Parathyroid adenoma (tissue), 2 donors: ENCODE results near the gene CHI3L2.
A peak's percentile ranks its signal among the peaks of the same experiment; 100 is the strongest.

Experiments
- H2AFZ ChIP-seq: fragments of 300-600 bp; sonication (generic); one replicate; pipeline ENCODE4 v1.7.0; 2017; ENCODE audit warnings: antibody characterized with exemption, mild to moderate bottlenecking
- H3K27ac ChIP-seq: fragments of 300-600 bp; sonication (generic); one replicate; pipeline ENCODE4 v1.7.0; 2017
- H3K27me3 ChIP-seq: fragments of 300-600 bp; sonication (generic); one replicate; pipeline ENCODE4 v1.7.0; 2017; ENCODE audit warnings: low read length; ENCODE audit not compliant: control insufficient read depth, insufficient read depth
- H3K36me3 ChIP-seq: fragments of 300-600 bp; sonication (generic); one replicate; pipeline ENCODE4 v1.7.0; 2017; ENCODE audit warnings: low read length; ENCODE audit not compliant: control insufficient read depth, insufficient read depth
- H3K4me1 ChIP-seq: fragments of 300-600 bp; sonication (generic); one replicate; pipeline ENCODE4 v1.7.0; 2017; ENCODE audit warnings: control low read depth
- H3K4me2 ChIP-seq: fragments of 300-600 bp; sonication (generic); one replicate; pipeline ENCODE4 v1.7.0; 2017; ENCODE audit warnings: low read length
- H3K4me3 ChIP-seq: fragments of 300-600 bp; sonication (generic); one replicate; pipeline ENCODE4 v1.7.0; 2017; ENCODE audit warnings: low read depth, low read length
- H3K79me2 ChIP-seq: fragments of 300-600 bp; sonication (generic); one replicate; pipeline ENCODE4 v1.7.0; 2017; ENCODE audit warnings: control low read depth
- H3K9ac ChIP-seq: fragments of 300-600 bp; sonication (generic); one replicate; pipeline ENCODE4 v1.7.0; 2017; ENCODE audit warnings: mild to moderate bottlenecking
- H3K9me3 ChIP-seq: fragments of 300-600 bp; sonication (generic); one replicate; pipeline ENCODE4 v1.7.0; 2017; ENCODE audit warnings: low read length; ENCODE audit not compliant: control insufficient read depth
- TF ChIP-seq, protein P1 (sequence below): fragments of 300-600 bp; sonication (generic); IDR thresholded peaks from one replicate; pipeline ENCODE4 v1.7.0; 2017; ENCODE audit warnings: antibody characterized with exemption, mild to moderate bottlenecking
- donor health status: primary hyperparathyroidism.

CHI3L2 gene

DNA sequence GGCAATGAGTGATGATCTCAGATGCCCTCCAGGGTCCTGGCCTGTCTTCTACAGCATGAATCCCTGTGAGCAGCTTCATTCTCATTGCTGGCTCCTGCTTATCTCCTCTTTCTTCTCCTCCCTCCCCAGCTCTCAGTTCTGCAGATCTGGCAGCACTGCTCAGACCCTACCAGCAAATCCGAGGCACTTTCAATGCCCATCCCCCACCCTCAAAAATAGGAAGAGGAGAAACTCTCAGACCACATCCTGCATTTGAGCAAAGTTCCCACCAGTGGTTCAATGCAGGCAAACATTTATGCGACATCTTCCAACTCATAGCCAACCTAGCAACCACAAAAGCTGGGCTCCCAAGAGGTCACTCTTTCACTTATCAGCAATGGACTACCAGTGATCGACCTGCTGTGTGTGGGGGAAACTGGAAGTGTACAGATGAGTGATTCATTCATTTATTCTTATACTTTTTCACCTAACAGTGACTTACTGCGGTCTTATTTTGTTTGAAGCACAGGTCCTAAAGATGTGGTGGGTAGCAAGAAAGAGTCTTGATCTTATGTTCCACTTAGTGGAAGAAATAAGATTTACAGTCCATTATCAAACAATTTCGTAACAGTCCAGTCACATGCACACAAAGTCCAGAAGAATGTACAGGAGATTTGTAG is 5.8 kb upstream of the CHI3L2 start:
- H3K27me3 ChIP-seq = no peaks in the 10 kb centered on the region
- H3K9ac ChIP-seq = no peak overlapping the region
- no peak overlapping the region for H3K4me3 ChIP-seq
- H3K27ac ChIP-seq = no peak overlapping the region
- H3K9me3 ChIP-seq = no peaks in the 10 kb centered on the region
- H3K79me2 ChIP-seq = no peaks in the 10 kb centered on the region
- H3K36me3 ChIP-seq = no peaks in the 10 kb centered on the region
- H2AFZ ChIP-seq = no peak overlapping the region
- H3K4me1 ChIP-seq = peaks cover 23% of the 10 kb centered on the region
- H3K4me2 ChIP-seq = no peak overlapping the region
- TF ChIP-seq, protein P1, sequence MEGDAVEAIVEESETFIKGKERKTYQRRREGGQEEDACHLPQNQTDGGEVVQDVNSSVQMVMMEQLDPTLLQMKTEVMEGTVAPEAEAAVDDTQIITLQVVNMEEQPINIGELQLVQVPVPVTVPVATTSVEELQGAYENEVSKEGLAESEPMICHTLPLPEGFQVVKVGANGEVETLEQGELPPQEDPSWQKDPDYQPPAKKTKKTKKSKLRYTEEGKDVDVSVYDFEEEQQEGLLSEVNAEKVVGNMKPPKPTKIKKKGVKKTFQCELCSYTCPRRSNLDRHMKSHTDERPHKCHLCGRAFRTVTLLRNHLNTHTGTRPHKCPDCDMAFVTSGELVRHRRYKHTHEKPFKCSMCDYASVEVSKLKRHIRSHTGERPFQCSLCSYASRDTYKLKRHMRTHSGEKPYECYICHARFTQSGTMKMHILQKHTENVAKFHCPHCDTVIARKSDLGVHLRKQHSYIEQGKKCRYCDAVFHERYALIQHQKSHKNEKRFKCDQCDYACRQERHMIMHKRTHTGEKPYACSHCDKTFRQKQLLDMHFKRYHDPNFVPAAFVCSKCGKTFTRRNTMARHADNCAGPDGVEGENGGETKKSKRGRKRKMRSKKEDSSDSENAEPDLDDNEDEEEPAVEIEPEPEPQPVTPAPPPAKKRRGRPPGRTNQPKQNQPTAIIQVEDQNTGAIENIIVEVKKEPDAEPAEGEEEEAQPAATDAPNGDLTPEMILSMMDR = no peak

DNA sequence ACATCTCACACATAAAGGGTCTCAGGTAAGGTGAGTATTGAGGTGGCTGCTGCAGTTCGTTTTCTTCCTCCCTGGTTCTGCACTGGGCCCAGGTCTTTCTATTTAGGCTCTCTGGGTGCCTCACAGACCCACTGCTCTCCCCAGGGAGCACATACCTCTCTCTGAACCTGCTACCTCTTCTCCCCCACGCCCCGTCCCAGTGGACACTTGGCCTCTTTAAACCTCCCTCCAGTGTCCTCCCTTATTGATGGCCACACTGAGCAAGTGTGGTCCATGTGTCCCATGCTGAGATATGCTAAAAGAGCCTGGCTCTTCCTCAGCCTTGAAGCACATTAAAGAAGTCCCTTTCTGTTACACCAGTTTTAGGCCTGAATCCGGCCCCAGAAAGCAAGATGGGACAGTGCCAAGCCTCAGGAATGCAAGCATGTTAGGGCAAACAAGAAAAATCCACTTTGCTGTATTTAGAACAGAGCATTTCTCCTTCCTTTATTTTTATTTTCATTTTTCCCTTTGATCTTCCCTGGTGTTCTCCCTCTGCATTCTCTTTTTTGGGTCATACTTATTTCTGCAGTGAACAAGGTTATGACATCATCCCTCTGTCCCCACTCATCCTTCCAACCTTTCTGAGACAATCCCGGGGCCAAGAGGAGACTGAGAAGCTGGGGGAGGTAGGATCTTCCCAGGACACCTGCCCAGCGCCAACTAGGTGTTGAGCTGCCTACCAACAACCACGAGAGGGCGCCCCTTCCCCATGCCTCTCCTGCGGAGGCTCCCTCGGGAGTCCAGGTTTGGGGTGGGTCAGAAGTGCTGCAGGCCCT is 5.0 kb upstream of the CHI3L2 start:
- H3K4me3 ChIP-seq = no peak overlapping the region
- H3K9me3 ChIP-seq = no peaks in the 10 kb centered on the region
- peaks cover 23% of the 10 kb centered on the region for H3K4me1 ChIP-seq
- H3K27ac ChIP-seq = peak overlapping the region; percentile 36
- H3K36me3 ChIP-seq = no peaks in the 10 kb centered on the region
- no peak overlapping the region for H3K4me2 ChIP-seq
- no peaks in the 10 kb centered on the region for H3K79me2 ChIP-seq
- TF ChIP-seq, protein P1 = peak; percentile 83
- H2AFZ ChIP-seq = peak overlapping the region; percentile 69
- no peaks in the 10 kb centered on the region for H3K27me3 ChIP-seq
- no peak overlapping the region for H3K9ac ChIP-seq

DNA sequence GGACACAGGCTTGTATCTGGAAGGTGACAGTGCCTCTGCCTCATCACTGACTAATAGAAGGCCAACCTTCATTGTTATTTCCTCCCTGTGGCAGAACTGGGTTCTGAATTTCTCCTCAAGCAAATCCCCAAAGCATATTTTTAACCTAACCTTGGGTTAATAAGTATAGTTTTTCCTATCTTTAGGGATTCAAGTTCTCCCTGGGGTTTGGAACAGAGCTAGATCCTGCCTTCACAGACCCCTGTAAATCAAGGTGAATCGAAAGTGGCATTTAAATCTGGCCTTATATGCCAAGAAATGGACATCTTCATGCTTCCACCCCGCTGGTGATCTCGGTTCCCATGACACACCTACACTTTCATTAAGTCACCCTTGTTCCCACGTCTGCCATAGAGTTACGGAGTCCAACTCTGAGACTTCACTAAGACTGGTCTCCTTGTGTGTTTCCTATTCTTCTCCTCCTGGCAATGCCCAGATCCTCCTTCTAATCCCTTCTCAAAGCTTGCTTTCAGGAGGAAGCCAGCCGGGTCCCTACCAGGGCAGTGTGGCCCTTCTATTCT is 4.3 kb upstream of the CHI3L2 start:
- H3K27me3 ChIP-seq = no peaks in the 10 kb centered on the region
- TF ChIP-seq, protein P1 = no peak
- H3K4me3 ChIP-seq = no peak overlapping the region
- H3K4me1 ChIP-seq = peaks cover 23% of the 10 kb centered on the region
- no peak overlapping the region for H3K9ac ChIP-seq
- H3K4me2 ChIP-seq = no peak overlapping the region
- peak overlapping the region; percentile 69 for H2AFZ ChIP-seq
- peak overlapping the region; percentile 36 for H3K27ac ChIP-seq
- H3K36me3 ChIP-seq = no peaks in the 10 kb centered on the region
- H3K79me2 ChIP-seq = no peaks in the 10 kb centered on the region
- H3K9me3 ChIP-seq = no peaks in the 10 kb centered on the region

DNA sequence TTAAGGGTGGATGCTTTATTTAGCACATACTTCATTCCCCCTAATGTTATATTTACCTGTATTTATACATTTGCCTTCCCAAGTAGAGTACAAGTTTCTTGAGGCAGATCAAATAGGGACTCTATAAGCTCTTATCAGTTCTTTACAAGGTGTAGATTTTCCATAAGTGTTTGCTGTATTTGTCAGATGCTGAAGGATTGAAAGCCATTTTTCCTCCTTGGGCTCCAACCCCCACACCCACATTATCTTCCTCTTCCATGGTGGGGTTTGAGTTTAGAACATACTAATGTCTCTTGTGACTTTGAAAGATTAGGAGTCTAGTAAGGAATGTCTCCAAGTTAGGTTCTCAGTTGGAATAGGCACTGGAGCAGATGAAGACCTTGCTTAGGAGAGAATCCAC is 2.4 kb upstream of the CHI3L2 start:
- TF ChIP-seq, protein P1 = no peak
- Histone ChIP-seq H3K27me3 (no peaks in the 10 kb centered on the region), H2AFZ (peak overlapping the region; percentile 75), H3K36me3 (no peaks in the 10 kb centered on the region), H3K79me2 (no peaks in the 10 kb centered on the region), H3K4me3 (peak overlapping the region; percentile 40), H3K4me2 (peak overlapping the region; percentile 57), H3K27ac (peak overlapping the region; percentile 91), H3K9ac (no peak overlapping the region), H3K9me3 (no peaks in the 10 kb centered on the region), H3K4me1 (peaks cover 23% of the 10 kb centered on the region)
